Colonic mucosa (tissue), 4 donors: ENCODE data around the gene ITSN1. TPM values are rescaled to one million over a fixed set of nuclear protein-coding genes. Genes with fewer than 3 reads are reported as not detected.

Experiments used
- DNase-seq: peaks from one replicate; pipeline ENCODE4 v3.0.0-alpha.2; 2020
- H3K27ac ChIP-seq: fragments of 200-600 bp; one replicate; pipeline ENCODE4 v1.8.0; 2021
- H3K27me3 ChIP-seq: fragments of 200-600 bp; one replicate; pipeline ENCODE4 v1.8.0; 2021
- H3K36me3 ChIP-seq: fragments of 200-600 bp; one replicate; pipeline ENCODE4 v1.8.0; 2021
- H3K4me1 ChIP-seq: fragments of 200-600 bp; one replicate; pipeline ENCODE4 v1.8.0; 2021; ENCODE audit warnings: mild to moderate bottlenecking
- H3K4me3 ChIP-seq: fragments of 200-600 bp; one replicate; pipeline ENCODE4 v1.8.0; 2021
- H3K9ac ChIP-seq, 2 donors: one replicate each; pipeline ENCODE4 v1.7.0; 2013; ENCODE audit warnings: control low read depth in 2 of 2, low read depth in 2 of 2, low read length in 2 of 2
- H3K9me3 ChIP-seq: fragments of 200-600 bp; one replicate; pipeline ENCODE4 v1.8.0; 2021
- intact Hi-C: fragments of 100-400 bp; cut with DNase I; formaldehyde crosslinking; loops from one replicate; pipeline ENCODE4 v1.14.1; 2022
- total RNA-seq, 2 donors: library from RNA; stranded (reverse); fragmentation: NEBNext Ultra II Directional in 1 of 2; extraction: Animal tissue kit (Norgen Biotek cat#: 25700) in 1 of 2; gene quantifications; one replicate each; pipeline ENCODE4 v1.2.1, GENCODE V29; 2021
- TF ChIP-seq, protein P1 (sequence below): fragments of 200-600 bp; IDR thresholded peaks from one replicate; pipeline ENCODE4 v1.8.0; 2022; ENCODE audit warnings: antibody characterized with exemption, mild to moderate bottlenecking
- donor health status: healthy.
- donor health status: DM: no; HTN: no; CAD: no.
- donor health status: DM: no; HTN: no; CAD: no.

The ITSN1 gene
- total RNA-seq, 2 donors from 2014 or later: 22.4 to 28.3 TPM

GRCh38 chr21:33847588-33848248 lies 205.4 kb downstream of the ITSN1 start:
- Histone ChIP-seq H3K27ac (no peak overlapping the region), H3K9ac (no peak overlapping the region), H3K4me1 (no peaks in the 10 kb centered on the region), H3K9me3 (no peaks in the 10 kb centered on the region), H3K27me3 (no peaks in the 10 kb centered on the region), H3K36me3 (no peaks in the 10 kb centered on the region), H3K4me3 (no peak overlapping the region)
- TF ChIP-seq, protein P1, sequence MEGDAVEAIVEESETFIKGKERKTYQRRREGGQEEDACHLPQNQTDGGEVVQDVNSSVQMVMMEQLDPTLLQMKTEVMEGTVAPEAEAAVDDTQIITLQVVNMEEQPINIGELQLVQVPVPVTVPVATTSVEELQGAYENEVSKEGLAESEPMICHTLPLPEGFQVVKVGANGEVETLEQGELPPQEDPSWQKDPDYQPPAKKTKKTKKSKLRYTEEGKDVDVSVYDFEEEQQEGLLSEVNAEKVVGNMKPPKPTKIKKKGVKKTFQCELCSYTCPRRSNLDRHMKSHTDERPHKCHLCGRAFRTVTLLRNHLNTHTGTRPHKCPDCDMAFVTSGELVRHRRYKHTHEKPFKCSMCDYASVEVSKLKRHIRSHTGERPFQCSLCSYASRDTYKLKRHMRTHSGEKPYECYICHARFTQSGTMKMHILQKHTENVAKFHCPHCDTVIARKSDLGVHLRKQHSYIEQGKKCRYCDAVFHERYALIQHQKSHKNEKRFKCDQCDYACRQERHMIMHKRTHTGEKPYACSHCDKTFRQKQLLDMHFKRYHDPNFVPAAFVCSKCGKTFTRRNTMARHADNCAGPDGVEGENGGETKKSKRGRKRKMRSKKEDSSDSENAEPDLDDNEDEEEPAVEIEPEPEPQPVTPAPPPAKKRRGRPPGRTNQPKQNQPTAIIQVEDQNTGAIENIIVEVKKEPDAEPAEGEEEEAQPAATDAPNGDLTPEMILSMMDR: no peak
- intact Hi-C loops: no loop called here
- no peak for DNase-seq

GRCh38 chr21:33848249-33848953 lies 206.1 kb downstream of the ITSN1 start:
- Histone ChIP-seq H3K4me3 (no peak overlapping the region), H3K9me3 (no peaks in the 10 kb centered on the region), H3K27ac (no peak overlapping the region), H3K4me1 (no peaks in the 10 kb centered on the region), H3K27me3 (no peaks in the 10 kb centered on the region), H3K36me3 (no peaks in the 10 kb centered on the region), H3K9ac (no peak overlapping the region)
- TF ChIP-seq, protein P1: no peak
- intact Hi-C loops: no loop called here
- peak; percentile 36 for DNase-seq

DNA sequence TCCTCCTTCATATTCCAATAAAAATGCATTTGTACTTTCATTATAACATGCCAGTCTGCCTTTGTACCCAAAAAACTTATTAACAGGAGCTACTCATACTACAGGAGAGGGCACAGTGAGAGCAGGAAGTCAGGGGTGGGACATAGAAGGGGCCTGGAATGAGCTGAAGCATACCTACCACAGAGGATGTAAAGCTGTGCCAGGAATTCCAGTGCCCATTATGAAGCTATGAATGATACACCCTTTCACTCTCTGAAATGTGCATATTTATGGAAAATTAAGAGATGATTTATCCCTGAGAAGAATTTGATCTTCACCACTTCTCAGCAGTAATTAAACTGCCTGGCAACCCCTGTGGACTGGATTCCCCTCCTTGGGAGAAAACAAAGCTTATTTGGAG lies 207.5 kb downstream of the ITSN1 start:
- DNase-seq: no peak
- H3K9ac ChIP-seq: no peak overlapping the region
- H3K36me3 ChIP-seq: no peaks in the 10 kb centered on the region
- TF ChIP-seq, protein P1: no peak
- intact Hi-C loops: no loop called here
- H3K27ac ChIP-seq: no peak overlapping the region
- H3K27me3 ChIP-seq: no peaks in the 10 kb centered on the region
- H3K4me1 ChIP-seq: no peaks in the 10 kb centered on the region
- no peak overlapping the region for H3K4me3 ChIP-seq
- no peaks in the 10 kb centered on the region for H3K9me3 ChIP-seq

GRCh38 chr21:33850401-33850800 lies 208.1 kb downstream of the ITSN1 start:
- Histone ChIP-seq H3K9ac (no peak overlapping the region), H3K4me1 (no peaks in the 10 kb centered on the region), H3K27ac (no peak overlapping the region), H3K27me3 (no peaks in the 10 kb centered on the region), H3K4me3 (no peak overlapping the region), H3K36me3 (no peaks in the 10 kb centered on the region), H3K9me3 (no peaks in the 10 kb centered on the region)
- no peak for DNase-seq
- intact Hi-C loops: no loop called here
- TF ChIP-seq, protein P1: no peak

GRCh38 chr21:33850985-33851384 lies 208.7 kb downstream of the ITSN1 start:
- Histone ChIP-seq H3K4me3 (no peak overlapping the region), H3K27me3 (no peaks in the 10 kb centered on the region), H3K27ac (no peak overlapping the region), H3K36me3 (no peaks in the 10 kb centered on the region), H3K9me3 (no peaks in the 10 kb centered on the region), H3K4me1 (no peaks in the 10 kb centered on the region), H3K9ac (no peak overlapping the region)
- no peak for DNase-seq
- TF ChIP-seq, protein P1: no peak
- intact Hi-C loops: no loop called here
